Measurements from ENCODE around the gene NEO1. TPM values are rescaled to one million over a fixed set of nuclear protein-coding genes. Genes with fewer than 3 reads are reported as not detected.
A peak's percentile ranks its signal among the peaks of the same experiment; 100 is the strongest.

The NEO1 gene
- total and polyA plus RNA-seq, 2 experiments from 2014 or later, result 39.1 to 64.0 TPM

DNA sequence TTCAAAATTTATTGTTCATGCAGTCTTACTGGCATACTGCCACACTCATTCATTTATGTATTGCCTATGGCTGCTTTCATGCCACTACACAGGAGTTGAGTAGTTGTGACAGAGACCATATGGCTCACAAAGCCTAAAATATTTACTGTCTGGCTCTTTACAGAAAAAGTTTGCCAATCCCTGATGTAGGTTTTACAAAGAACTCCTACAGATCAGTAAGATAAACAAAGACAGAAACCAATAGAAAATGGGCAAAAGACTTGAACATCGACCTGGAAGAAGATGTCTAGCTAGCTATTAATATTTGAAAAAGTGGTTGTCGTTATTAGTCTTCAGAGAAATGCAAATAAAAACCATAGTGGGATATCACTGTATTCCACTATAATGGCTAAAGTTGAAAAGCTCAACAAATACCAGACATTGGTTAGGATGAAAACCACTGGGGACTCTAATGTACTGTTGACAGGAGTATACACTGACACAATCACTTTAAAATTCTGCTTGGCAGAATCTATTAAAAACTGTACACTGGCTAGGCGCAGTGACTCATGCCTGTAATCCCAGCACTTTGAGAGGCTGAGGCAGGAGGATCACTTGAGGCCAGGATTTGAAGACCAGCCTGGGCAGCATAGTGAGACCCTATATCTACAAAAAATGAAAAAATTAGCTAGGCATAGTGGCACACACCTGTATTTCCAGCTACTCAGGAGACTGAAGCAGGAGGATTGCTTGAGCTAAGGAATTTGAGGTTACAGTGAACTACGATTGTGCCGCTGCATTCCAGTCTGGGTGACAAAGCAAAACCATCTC is 87.7 kb downstream of the NEO1 start:
- WGBS (ENCODE audit: low lambda C conversion rate, missing lambda C conversion rate), result 77% methylated on average over 5 of the region's 5 CpGs
- H3K9me3 ChIP-seq (ENCODE audit: low read depth), result no peaks in the 10 kb centered on the region
- H3K79me2 ChIP-seq, result no peaks in the 10 kb centered on the region
- H3K36me3 ChIP-seq (replicated peaks; ENCODE audit: insufficient read depth, low read depth), result no peaks in the 10 kb centered on the region
- no peak overlapping the region for H3K27ac ChIP-seq
- no peak overlapping the region for H2AFZ ChIP-seq
- TF ChIP-seq EZH2phosphoT487 (IDR thresholded peaks at IDR 0.05; ENCODE audit: low read depth, severe bottlenecking, unreplicated experiment), result no peak
- TF ChIP-seq EZH2 (IDR thresholded peaks at IDR 0.05; ENCODE audit: borderline replicate concordance), result no peak
- no peak for TF ChIP-seq CTCF (IDR thresholded peaks at IDR 0.05; ENCODE audit: poor library complexity)
- no peak overlapping the region for H3K4me3 ChIP-seq
- H3K4me2 ChIP-seq, result no peak overlapping the region
- peaks cover 7% of the 10 kb centered on the region for H3K4me1 ChIP-seq (ENCODE audit: insufficient read depth)
- H3K27me3 ChIP-seq, result no peaks in the 10 kb centered on the region
- H4K20me1 ChIP-seq (ENCODE audit: insufficient read depth, poor library complexity, severe bottlenecking), result no peaks in the 10 kb centered on the region
- H3K9me2 ChIP-seq (replicated peaks; ENCODE audit: insufficient read depth), result no peaks in the 10 kb centered on the region
- no peak for DNase-seq (ENCODE audit: low spot score)

DNA sequence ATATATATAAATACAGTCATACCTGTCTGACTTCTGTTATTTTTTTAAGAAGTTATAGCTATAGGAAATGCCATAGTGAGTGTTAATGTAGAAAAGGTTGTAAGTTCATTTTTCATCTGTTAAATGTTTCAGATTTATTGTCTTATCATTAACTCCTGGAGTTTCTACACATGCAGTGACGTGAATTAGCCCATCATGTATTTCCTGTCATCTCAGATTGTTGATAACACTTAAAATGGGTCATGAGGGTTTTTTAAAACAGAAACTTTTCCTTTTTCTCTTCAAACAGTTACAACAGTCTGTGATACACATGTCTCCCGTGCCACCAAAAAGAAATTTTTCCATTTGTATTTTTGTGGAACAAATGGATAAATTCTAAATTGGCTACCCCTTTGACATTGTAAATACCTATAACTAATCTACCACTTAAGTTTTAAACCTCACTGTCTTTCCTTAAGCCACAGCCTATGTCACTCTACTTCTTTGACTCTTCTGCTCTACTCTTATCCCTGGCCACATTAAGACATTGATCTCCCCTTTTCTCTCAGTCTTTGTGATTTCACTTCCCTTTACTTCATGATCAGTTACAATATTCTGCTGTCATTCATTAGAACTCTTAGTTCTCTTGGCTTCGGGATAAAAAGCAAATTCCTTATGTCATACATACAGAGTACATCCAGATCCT is 89.1 kb downstream of the NEO1 start:
- no peak for DNase-seq (ENCODE audit: low spot score)
- H3K9me3 ChIP-seq (ENCODE audit: low read depth), result no peaks in the 10 kb centered on the region
- H4K20me1 ChIP-seq (ENCODE audit: insufficient read depth, poor library complexity, severe bottlenecking), result no peaks in the 10 kb centered on the region
- no peaks in the 10 kb centered on the region for H3K27me3 ChIP-seq
- H3K79me2 ChIP-seq, result no peaks in the 10 kb centered on the region
- H3K36me3 ChIP-seq (replicated peaks; ENCODE audit: insufficient read depth, low read depth), result no peaks in the 10 kb centered on the region
- no peaks in the 10 kb centered on the region for H3K9me2 ChIP-seq (replicated peaks; ENCODE audit: insufficient read depth)
- no peak overlapping the region for H3K4me3 ChIP-seq
- 81% methylated on average over 3 of the region's 3 CpGs for WGBS (ENCODE audit: low lambda C conversion rate, missing lambda C conversion rate)
- peaks cover 7% of the 10 kb centered on the region for H3K4me1 ChIP-seq (ENCODE audit: insufficient read depth)
- TF ChIP-seq EZH2phosphoT487 (IDR thresholded peaks at IDR 0.05; ENCODE audit: low read depth, severe bottlenecking, unreplicated experiment), result no peak
- no peak overlapping the region for H2AFZ ChIP-seq
- peak overlapping the region; percentile 13 for H3K27ac ChIP-seq
- peak overlapping the region; percentile 8 for H3K4me2 ChIP-seq

DNA sequence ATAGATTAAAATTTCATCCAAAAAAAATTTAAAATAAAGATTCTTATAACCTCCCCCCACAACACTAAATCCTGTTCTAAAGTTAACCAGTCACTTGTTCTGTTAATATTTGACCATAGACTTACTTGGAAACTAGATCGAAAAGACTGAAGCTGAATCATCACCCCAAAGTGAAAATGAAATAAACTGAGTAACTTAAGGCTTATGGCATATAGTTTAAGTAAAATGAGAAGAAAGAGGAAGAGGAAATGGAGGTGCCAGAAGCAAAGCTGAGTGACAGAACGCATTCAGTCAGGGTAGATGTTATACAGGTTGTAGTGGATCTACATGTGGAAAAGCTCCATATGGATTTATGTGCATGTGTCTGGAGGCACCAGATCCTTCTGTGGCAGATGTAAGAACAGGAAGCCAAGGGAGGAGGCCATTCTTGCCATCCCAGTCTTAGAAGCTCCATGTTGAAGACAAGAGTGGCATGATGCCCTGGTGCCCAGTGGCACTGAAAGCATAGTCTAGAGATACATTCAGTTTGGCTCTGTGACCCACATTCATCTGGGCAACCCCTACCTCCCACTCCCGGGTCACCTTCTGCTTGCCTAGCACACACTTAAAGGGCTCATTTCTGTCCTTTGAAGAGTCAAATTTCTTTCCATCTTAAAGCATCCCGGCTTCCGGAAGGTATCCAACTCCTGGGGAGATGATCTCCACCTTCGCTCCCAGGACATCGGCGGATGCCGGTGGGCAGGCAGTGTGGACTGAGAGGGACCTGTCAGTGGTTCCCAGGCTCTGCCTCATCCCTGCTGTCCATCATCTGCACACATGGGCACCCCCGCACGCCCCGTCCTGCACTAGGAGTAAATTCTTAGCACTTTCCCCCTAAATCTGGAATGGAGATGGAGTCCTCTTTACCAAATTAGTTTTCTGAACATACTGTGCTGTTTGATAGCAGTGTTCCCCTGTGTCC is 90.8 kb downstream of the NEO1 start:
- H3K4me3 ChIP-seq, result no peak overlapping the region
- peak overlapping the region; percentile 59 for H3K4me2 ChIP-seq
- WGBS (ENCODE audit: low lambda C conversion rate, missing lambda C conversion rate), result 94% methylated on average over 12 of the region's 12 CpGs
- H2AFZ ChIP-seq, result no peak overlapping the region
- no peaks in the 10 kb centered on the region for H4K20me1 ChIP-seq (ENCODE audit: insufficient read depth, poor library complexity, severe bottlenecking)
- no peaks in the 10 kb centered on the region for H3K9me2 ChIP-seq (replicated peaks; ENCODE audit: insufficient read depth)
- H3K4me1 ChIP-seq (ENCODE audit: insufficient read depth), result peaks cover 7% of the 10 kb centered on the region
- H3K36me3 ChIP-seq (replicated peaks; ENCODE audit: insufficient read depth, low read depth), result no peaks in the 10 kb centered on the region
- no peaks in the 10 kb centered on the region for H3K9me3 ChIP-seq (ENCODE audit: low read depth)
- peak overlapping the region; percentile 61 for H3K27ac ChIP-seq
- H3K27me3 ChIP-seq, result no peaks in the 10 kb centered on the region
- DNase-seq (ENCODE audit: low spot score), result no peak
- no peaks in the 10 kb centered on the region for H3K79me2 ChIP-seq
- TF ChIP-seq CTCF (IDR thresholded peaks at IDR 0.05; ENCODE audit: poor library complexity) (no peak), EZH2 (IDR thresholded peaks at IDR 0.05; ENCODE audit: borderline replicate concordance) (no peak), EZH2phosphoT487 (IDR thresholded peaks at IDR 0.05; ENCODE audit: low read depth, severe bottlenecking, unreplicated experiment) (no peak)

Data from hepatocyte (in vitro differentiated cells).